Mesenchymal stem cell (in vitro differentiated cells and primary cell): Measurements from ENCODE around the gene SH2D2A.

Experiments
- DNase-seq: peaks from one replicate; pipeline ENCODE4 v3.0.0-alpha.2; 2013
- H2AFZ ChIP-seq: one replicate; pipeline ENCODE4 v1.6.1; 2013; ENCODE audit warnings: low read depth, mild to moderate bottlenecking, control low read depth, inconsistent platforms, low read length, moderate library complexity
- H2AK5ac ChIP-seq: 2 replicates; pipeline ENCODE4 v1.6.1; 2013; ENCODE audit warnings: low read length, moderate library complexity, mild to moderate bottlenecking, inconsistent platforms; ENCODE audit not compliant: severe bottlenecking
- H2BK120ac ChIP-seq: one replicate; pipeline ENCODE4 v1.6.1; 2013; ENCODE audit warnings: low read depth, mild to moderate bottlenecking, inconsistent platforms, low read length, moderate library complexity
- H2BK12ac ChIP-seq, 2 experiments: one replicate each; pipeline ENCODE4 v1.6.1; 2013; ENCODE audit warnings: inconsistent platforms in 2 of 2, low read length in 2 of 2, mild to moderate bottlenecking in 2 of 2, moderate library complexity in 2 of 2, control low read depth in 1 of 2
- H2BK15ac ChIP-seq: one replicate; pipeline ENCODE4 v1.6.1; 2013; ENCODE audit warnings: mild to moderate bottlenecking, low read depth, inconsistent platforms; ENCODE audit not compliant: poor library complexity, severe bottlenecking
- H2BK5ac ChIP-seq: 2 replicates; pipeline ENCODE4 v1.6.1; 2013; ENCODE audit warnings: low read depth, mild to moderate bottlenecking, low read length, control low read depth, inconsistent platforms; ENCODE audit not compliant: poor library complexity, severe bottlenecking
- H3K14ac ChIP-seq, 2 experiments: one replicate each; pipeline ENCODE4 v1.6.1; 2013; ENCODE audit warnings: inconsistent platforms in 2 of 2, low read length in 2 of 2, control low read depth in 1 of 2, mild to moderate bottlenecking in 1 of 2, moderate library complexity in 1 of 2
- H3K18ac ChIP-seq, 2 experiments: one replicate each; pipeline ENCODE4 v1.6.1; 2013; ENCODE audit warnings: inconsistent platforms in 2 of 2, low read length in 2 of 2, control low read depth in 1 of 2, low read depth in 1 of 2, mild to moderate bottlenecking in 1 of 2
- H3K23ac ChIP-seq, 2 experiments: one replicate each; pipeline ENCODE4 v1.6.1; 2013; ENCODE audit warnings: inconsistent platforms in 2 of 2, low read length in 2 of 2, mild to moderate bottlenecking in 2 of 2, moderate library complexity in 2 of 2, control low read depth in 1 of 2
- H3K27ac ChIP-seq: 2 replicates; pipeline ENCODE4 v1.5.1; 2013; ENCODE audit warnings: mild to moderate bottlenecking, moderate library complexity, low read length, control low read depth, inconsistent platforms; ENCODE audit not compliant: poor library complexity, severe bottlenecking
- H3K27me3 ChIP-seq, 2 experiments: 2 replicates each; pipeline versions ENCODE4 v1.6.1 to v1.7.0; 2013; ENCODE audit warnings: low read length in 2 of 2, mild to moderate bottlenecking in 2 of 2, moderate library complexity in 2 of 2, control low read depth in 1 of 2, inconsistent platforms in 1 of 2; ENCODE audit not compliant: control insufficient read depth in 1 of 2, insufficient read depth in 1 of 2
- H3K36me3 ChIP-seq, 2 experiments: 2 replicates each; pipeline versions ENCODE4 v1.6.1 to v1.7.0; 2013; ENCODE audit warnings: low read length in 2 of 2, control low read depth in 1 of 2, inconsistent platforms in 1 of 2, low read depth in 1 of 2, mild to moderate bottlenecking in 1 of 2; ENCODE audit not compliant: insufficient read depth in 2 of 2, control insufficient read depth in 1 of 2
- H3K4ac ChIP-seq, 2 experiments: one replicate each; pipeline ENCODE4 v1.6.1; 2013; ENCODE audit warnings: inconsistent platforms in 2 of 2, low read length in 2 of 2, mild to moderate bottlenecking in 2 of 2, moderate library complexity in 2 of 2, control low read depth in 1 of 2, low read depth in 1 of 2
- H3K4me1 ChIP-seq: 2 replicates; pipeline ENCODE4 v1.6.1; 2013; ENCODE audit warnings: low read depth, low read length, control low read depth; ENCODE audit not compliant: control insufficient read depth, insufficient read depth
- H3K4me2 ChIP-seq: 2 replicates; pipeline ENCODE4 v1.6.1; 2013; ENCODE audit warnings: low read length, mild to moderate bottlenecking, inconsistent platforms; ENCODE audit not compliant: poor library complexity, severe bottlenecking
- H3K4me3 ChIP-seq, 2 experiments: 2 replicates each; pipeline versions ENCODE4 v1.5.1 to v1.7.0; 2013; ENCODE audit warnings: low read length in 2 of 2, mild to moderate bottlenecking in 2 of 2, control low read depth in 1 of 2, low read depth in 1 of 2; ENCODE audit not compliant: insufficient read depth in 1 of 2
- H3K79me1 ChIP-seq: replicated peaks from 2 replicates; pipeline ENCODE4 v1.6.1; 2013; ENCODE audit warnings: mild to moderate bottlenecking, control low read depth, low read length, inconsistent platforms; ENCODE audit not compliant: poor library complexity, severe bottlenecking
- H3K9ac ChIP-seq: 2 replicates; pipeline ENCODE4 v1.7.0; 2013; ENCODE audit warnings: mild to moderate bottlenecking, low read length, moderate library complexity
- H3K9me3 ChIP-seq: 2 replicates; pipeline ENCODE4 v1.7.0; 2013; ENCODE audit warnings: mild to moderate bottlenecking, low read length; ENCODE audit not compliant: control insufficient read depth
- H4K8ac ChIP-seq: one replicate; pipeline ENCODE4 v1.6.1; 2013; ENCODE audit warnings: inconsistent platforms, mild to moderate bottlenecking, low read length, moderate library complexity
- H4K91ac ChIP-seq: one replicate; pipeline ENCODE4 v1.6.1; 2013; ENCODE audit warnings: mild to moderate bottlenecking, low read length, inconsistent platforms
- WGBS: methylation state at CpG from one replicate; pipeline ENCODE4 v1.1.7; 2013; ENCODE audit warnings: mixed read lengths; 5-methylcytosine and 5-hydroxymethylcytosine counted together

Gene SH2D2A

DNA sequence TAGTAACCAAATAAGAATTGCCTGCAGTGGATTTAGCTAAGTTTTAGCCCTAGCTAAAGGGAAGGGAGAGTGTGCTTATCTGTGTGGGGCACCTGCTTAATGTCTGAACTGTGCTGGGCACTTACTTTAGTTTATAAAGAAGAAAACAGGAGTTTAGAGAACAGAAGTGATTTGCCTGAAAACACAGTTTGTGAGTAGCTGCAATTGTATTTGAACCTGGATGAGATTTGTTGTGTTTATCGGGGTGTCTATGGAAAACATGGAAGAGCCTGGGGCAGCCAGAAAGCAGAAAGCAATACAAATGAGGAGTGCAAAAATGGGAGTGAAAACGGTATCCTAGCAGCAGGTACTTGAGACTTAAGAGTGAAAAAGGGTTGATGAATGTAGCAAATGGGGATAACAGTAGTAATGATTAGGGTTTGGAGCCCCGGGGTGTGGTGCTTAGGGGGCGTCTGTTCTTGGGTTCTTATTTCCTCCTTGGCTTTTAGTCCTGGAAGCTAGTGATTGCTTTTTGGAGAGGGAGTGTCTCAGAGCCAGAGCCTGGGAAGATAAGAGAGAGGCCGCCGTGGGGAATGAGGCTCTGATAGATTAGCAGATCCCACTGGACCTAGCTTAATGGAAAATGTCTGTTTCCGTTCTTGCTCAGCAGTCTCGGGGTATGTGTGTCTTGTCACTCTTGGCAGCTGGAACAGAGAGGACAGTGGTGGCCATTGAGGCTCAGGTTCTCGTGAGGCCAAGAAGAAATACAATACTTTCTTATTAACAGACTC is 43.7 kb downstream of the SH2D2A start:
- Histone ChIP-seq H2BK120ac (no peak overlapping the region), H2BK15ac (no peak overlapping the region), H3K4me1 (peaks cover 2% of the 10 kb centered on the region), H2AK5ac (no peak overlapping the region), H3K4me3 (no peak overlapping the region), H3K27ac (no peak overlapping the region), H4K8ac (no peak overlapping the region), H3K14ac (no peak overlapping the region), H4K91ac (no peak overlapping the region), H2BK12ac (no peak overlapping the region), H3K18ac (no peak overlapping the region), H3K27me3 (no peaks in the 10 kb centered on the region), H3K23ac (no peak overlapping the region), H3K9ac (peak overlapping the region; percentile 33), H3K4me2 (no peak overlapping the region), H3K9me3 (no peaks in the 10 kb centered on the region), H3K4ac (no peak overlapping the region), H3K36me3 (peaks cover 9 to 38% of the 10 kb centered on the region in 2 experiments), H2BK5ac (no peak overlapping the region), H3K79me1 (peaks cover 7% of the 10 kb centered on the region), H2AFZ (no peak overlapping the region)
- peak; percentile 36 for DNase-seq
- 28% methylated on average over 9 of the region's 9 CpGs for WGBS

DNA sequence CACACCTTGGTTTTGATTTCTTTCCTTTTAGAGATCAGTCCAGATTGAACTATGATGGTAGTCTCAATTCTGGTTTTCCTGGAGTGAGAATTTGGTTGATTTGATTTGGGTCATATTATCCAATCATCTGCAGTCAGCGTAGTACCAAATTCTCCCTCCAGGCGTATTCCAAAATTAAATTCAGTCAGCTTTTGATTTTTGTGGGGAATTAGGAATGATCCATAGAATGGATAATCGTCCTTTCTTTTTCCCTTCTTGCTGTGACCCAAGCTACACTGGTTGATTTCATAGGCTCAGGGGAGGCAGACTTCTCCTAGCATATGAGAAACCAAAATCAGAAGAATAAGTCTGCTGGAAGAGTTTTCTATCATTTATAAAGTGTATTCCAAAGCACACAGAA is 44.4 kb downstream of the SH2D2A start:
- peaks cover 2% of the 10 kb centered on the region for H3K4me1 ChIP-seq
- peak overlapping the region; percentile 33 for H3K9ac ChIP-seq
- WGBS: 100% methylated on average over 3 of the region's 3 CpGs
- no peaks in the 10 kb centered on the region for H3K9me3 ChIP-seq
- H3K4ac ChIP-seq: no peak overlapping the region
- DNase-seq: no peak
- H2BK12ac ChIP-seq: no peak overlapping the region
- H3K27ac ChIP-seq: no peak overlapping the region
- no peak overlapping the region for H2AFZ ChIP-seq
- no peak overlapping the region for H3K4me2 ChIP-seq
- H2BK5ac ChIP-seq: no peak overlapping the region
- no peak overlapping the region for H2BK120ac ChIP-seq
- no peak overlapping the region for H2BK15ac ChIP-seq
- H3K23ac ChIP-seq: no peak overlapping the region
- H4K91ac ChIP-seq: no peak overlapping the region
- H4K8ac ChIP-seq: no peak overlapping the region
- H3K36me3 ChIP-seq: peaks cover 9 to 38% of the 10 kb centered on the region in 2 experiments
- peaks cover 7% of the 10 kb centered on the region for H3K79me1 ChIP-seq
- H2AK5ac ChIP-seq: no peak overlapping the region
- H3K4me3 ChIP-seq: no peak overlapping the region
- H3K27me3 ChIP-seq: no peaks in the 10 kb centered on the region
- no peak overlapping the region for H3K14ac ChIP-seq
- no peak overlapping the region for H3K18ac ChIP-seq

DNA sequence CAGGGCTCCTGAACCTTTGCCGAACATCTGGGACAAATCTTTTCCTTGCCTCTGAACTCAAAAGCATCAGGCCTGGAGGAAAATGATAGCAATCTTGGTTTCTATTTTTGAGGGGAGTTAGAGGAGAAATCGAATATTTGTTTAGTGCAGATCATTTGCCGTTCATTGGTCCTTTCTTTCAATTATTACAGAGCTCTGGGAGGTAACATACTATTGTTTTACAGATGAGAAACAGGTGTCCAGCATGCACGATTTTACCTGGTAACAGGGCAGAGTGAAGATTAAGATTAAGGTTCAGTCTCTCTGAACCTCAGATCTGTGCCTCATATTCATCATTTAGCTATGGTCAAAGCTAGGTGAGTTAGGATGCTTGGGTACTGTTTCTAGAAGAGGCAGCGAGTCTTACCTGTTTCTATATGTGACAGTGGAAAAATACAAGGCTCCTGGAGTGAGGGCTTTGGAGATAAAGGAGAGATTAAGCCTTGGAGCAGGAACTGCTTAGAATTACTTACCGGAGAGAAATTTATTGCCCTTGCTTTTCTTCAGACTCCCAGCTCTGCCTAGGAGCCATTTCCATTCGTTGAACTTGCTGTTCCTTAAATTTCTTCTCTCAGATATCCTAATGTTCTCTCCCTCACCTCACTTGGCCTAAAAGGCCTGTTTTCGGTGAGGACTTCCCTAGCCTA is 47.9 kb downstream of the SH2D2A start:
- Histone ChIP-seq H2BK15ac (no peak overlapping the region), H3K18ac (no peak overlapping the region), H3K27me3 (no peaks in the 10 kb centered on the region), H3K27ac (no peak overlapping the region), H3K4me3 (peak overlapping the region in 1 of 2 experiments; percentile 91), H2BK120ac (no peak overlapping the region), H3K4ac (no peak overlapping the region), H3K4me1 (peaks cover 7% of the 10 kb centered on the region), H3K9ac (peak overlapping the region; percentile 97), H3K23ac (no peak overlapping the region), H2AK5ac (no peak overlapping the region), H2BK5ac (no peak overlapping the region), H3K36me3 (peaks cover 9 to 32% of the 10 kb centered on the region in 2 experiments), H3K79me1 (peaks cover 9% of the 10 kb centered on the region), H2BK12ac (no peak overlapping the region), H4K8ac (peak overlapping the region; percentile 32), H4K91ac (no peak overlapping the region), H3K4me2 (peak overlapping the region; percentile 85), H3K9me3 (no peaks in the 10 kb centered on the region), H3K14ac (no peak overlapping the region), H2AFZ (no peak overlapping the region)
- 25% methylated on average over 8 of the region's 8 CpGs for WGBS
- DNase-seq: no peak

DNA sequence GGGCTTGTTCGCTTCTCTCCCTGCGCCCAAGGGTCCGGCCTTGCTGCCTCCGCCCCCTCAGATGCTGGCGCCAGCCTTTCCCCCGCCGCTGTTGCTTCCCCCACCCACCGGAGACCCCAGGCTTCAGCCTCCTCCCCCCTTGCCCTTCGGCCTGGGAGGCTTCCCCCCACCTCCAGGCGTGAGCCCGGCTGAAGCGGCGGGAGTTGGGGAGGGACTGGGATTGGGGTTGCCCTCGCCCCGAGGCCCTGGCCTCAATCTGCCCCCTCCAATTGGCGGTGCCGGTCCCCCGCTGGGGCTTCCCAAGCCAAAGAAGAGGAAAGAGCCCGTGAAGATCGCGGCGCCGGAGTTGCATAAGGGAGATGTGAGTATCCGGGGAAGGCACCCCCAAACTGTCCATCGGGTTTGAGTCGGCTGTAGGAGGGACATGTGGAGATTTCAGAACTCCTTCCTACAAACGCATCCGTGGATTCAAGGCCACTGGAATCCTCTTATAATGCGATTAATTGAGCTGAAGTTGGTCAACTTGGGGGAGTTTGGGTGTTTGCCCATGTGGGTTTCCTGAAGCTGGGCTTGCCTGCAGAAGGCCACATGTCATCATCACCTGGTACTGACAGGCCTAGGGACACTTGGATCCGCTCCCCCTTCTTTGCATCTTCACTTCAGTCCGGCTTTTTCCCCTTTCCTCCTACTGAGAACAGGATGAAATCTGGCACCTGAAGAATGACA is 48.6 kb downstream of the SH2D2A start:
- H2AK5ac ChIP-seq: peak overlapping the region; percentile 84
- H3K36me3 ChIP-seq: peaks cover 9 to 26% of the 10 kb centered on the region in 2 experiments
- peak overlapping the region; percentile 87 for H2BK5ac ChIP-seq
- peak overlapping the region; percentile 97 for H3K9ac ChIP-seq
- no peak overlapping the region for H2BK15ac ChIP-seq
- H3K4me1 ChIP-seq: peaks cover 7% of the 10 kb centered on the region
- no peaks in the 10 kb centered on the region for H3K9me3 ChIP-seq
- H2AFZ ChIP-seq: no peak overlapping the region
- H3K27ac ChIP-seq: peak overlapping the region; percentile 81
- H4K91ac ChIP-seq: peak overlapping the region; percentile 95
- H3K4me2 ChIP-seq: peak overlapping the region; percentile 85
- H3K79me1 ChIP-seq: peaks cover 9% of the 10 kb centered on the region
- H4K8ac ChIP-seq: peak overlapping the region; percentile 91
- peak overlapping the region; percentile 52 for H2BK120ac ChIP-seq
- peak overlapping the region in 1 of 2 experiments; percentile 75 for H3K23ac ChIP-seq
- peak overlapping the region in 1 of 2 experiments; percentile 47 for H2BK12ac ChIP-seq
- H3K27me3 ChIP-seq: no peaks in the 10 kb centered on the region
- H3K18ac ChIP-seq: peak overlapping the region; percentile 85 to 94
- H3K4ac ChIP-seq: peak overlapping the region; percentile 85 to 88
- under 1% methylated on average over 22 of the region's 31 CpGs for WGBS
- peak; percentile 41 for DNase-seq
- peak overlapping the region; percentile 86 to 91 for H3K4me3 ChIP-seq
- peak overlapping the region in 1 of 2 experiments; percentile 96 for H3K14ac ChIP-seq
